AG04450 (cell line): ENCODE results near the gene ZNF280A. TPM values are rescaled to one million over a fixed set of nuclear protein-coding genes. Genes with fewer than 3 reads are reported as not detected.

Experiments
- CTCF ChIA-PET: fragments of 300-600, 350-600 bp; formaldehyde crosslinking; extraction: SDS; loops from one replicate; lab custom pipeline; 2022; ENCODE audit warnings: antibody characterized with exemption, inconsistent platforms; lab: Charles Lee
- POLR2A ChIA-PET: fragments of 350-600 bp; formaldehyde crosslinking; extraction: SDS; loops from one replicate; lab custom pipeline; 2021; ENCODE audit warnings: antibody characterized with exemption, inconsistent platforms; lab: Yijun Ruan, JAX
- DNase-seq: peaks from one replicate; pipeline ENCODE4 v3.0.0-alpha.2; 2011; ENCODE audit warnings: low read depth, low spot score
- H3K27ac ChIP-seq: one replicate; pipeline ENCODE4 v1.5.1; 2012; ENCODE audit warnings: low read depth, low read length, control low read depth
- H3K27me3 ChIP-seq: one replicate; pipeline ENCODE4 v1.6.0; 2012; ENCODE audit warnings: low read length; ENCODE audit not compliant: control insufficient read depth, insufficient read depth
- H3K4me3 ChIP-seq: 2 replicates; pipeline ENCODE4 v1.5.1; 2011; ENCODE audit warnings: mild to moderate bottlenecking, low read depth, low read length, control low read depth
- H3K9me3 ChIP-seq: 2 replicates; pipeline ENCODE4 v1.5.1; 2012; ENCODE audit warnings: low read length; ENCODE audit not compliant: control insufficient read depth, insufficient read depth
- CTCF ChIP-seq: IDR thresholded peaks from 2 replicates; pipeline ENCODE4 v1.5.1; 2011; ENCODE audit warnings: low read depth, low read length, control low read depth, inconsistent platforms
- polyA plus RNA-seq: library from polyadenylated mRNA; depleted of rRNA; stranded (reverse); fragments of >200 nt; gene quantifications from 2 replicates; pipeline ENCODE4 v1.2.3, GENCODE V29; 2011; rRNA removed

Gene ZNF280A
- polyA plus RNA-seq, 1 experiment, result not detected

GRCh38 chr22:22465094-22465602 is 54.9 kb downstream of the ZNF280A start:
- ChIA-PET CTCF (interaction anchor here (0.6 to 5.1 kb wide), 11 partner anchors 17 to 494 kb away, joined by 3 to 39 read pairs (median 5); no protein-coding TSS in a partner anchor), POLR2A (no interaction called here)
- no peak overlapping the region for H3K4me3 ChIP-seq
- DNase-seq, result no peak
- H3K27ac ChIP-seq, result no peak overlapping the region
- peaks cover 8% of the 10 kb centered on the region for H3K27me3 ChIP-seq
- no peaks in the 10 kb centered on the region for H3K9me3 ChIP-seq
- no peak for TF ChIP-seq CTCF

GRCh38 chr22:22464541-22465054 is 55.5 kb downstream of the ZNF280A start:
- H3K9me3 ChIP-seq, result peaks cover 2% of the 10 kb centered on the region; the same call in 1 of the 2 replicates
- H3K27me3 ChIP-seq, result peaks cover 8% of the 10 kb centered on the region
- H3K27ac ChIP-seq, result no peak overlapping the region
- ChIA-PET POLR2A (no interaction called here), CTCF (interaction anchor here (0.6 to 5.1 kb wide), 33 partner anchors 8 to 495 kb away, joined by 3 to 39 read pairs (median 4); partner anchors contain the start of gene ZNF280B)
- DNase-seq, result no peak
- H3K4me3 ChIP-seq, result no peak overlapping the region
- TF ChIP-seq CTCF, result no peak

- peak; percentile 76 for TF ChIP-seq CTCF
- CTCF ChIA-PET, result interaction anchor here (0.6 to 5.1 kb wide), 33 partner anchors 8 to 492 kb away, joined by 3 to 39 read pairs (median 4); partner anchors contain the start of gene ZNF280B
- POLR2A ChIA-PET, result no interaction called here
- H3K27ac ChIP-seq, result no peak overlapping the region
- H3K27me3 ChIP-seq, result peaks cover 8% of the 10 kb centered on the region
- peaks cover 8% of the 10 kb centered on the region; the same call in 1 of the 2 replicates for H3K9me3 ChIP-seq
- DNase-seq, result peak; percentile 34
- H3K4me3 ChIP-seq, result no peak overlapping the region
Measured at GRCh38 chr22:22463855-22464540, 56.1 kb downstream of the ZNF280A start.

Other genes with a start within 250 kb of the ZNF280A start
- gene ZNF280B, start 11.5 kb downstream of the ZNF280A start, polyA plus RNA-seq, result 1.6 and 2.3 TPM in 2 replicates
- 0.24 TPM in 1 of 2 replicates, not detected in the other for gene PRAME, start 39.0 kb upstream of the ZNF280A start, polyA plus RNA-seq
- not detected in 2 replicates for gene GGTLC2, start 124.3 kb upstream of the ZNF280A start, polyA plus RNA-seq